Ecto neural progenitor cell (in vitro differentiated cells): ENCODE measurements around the gene SH2D3A.

Experiments
- DNase-seq: peaks from one replicate; pipeline ENCODE4 v3.0.0-alpha.2; 2018; ENCODE audit warnings: low spot score

SH2D3A gene

GRCh38 chr19:6708346-6708745 lies 58.9 kb downstream of the SH2D3A start:
- no peak for DNase-seq

GRCh38 chr19:6707658-6708018 lies 59.6 kb downstream of the SH2D3A start:
- no peak for DNase-seq

DNA sequence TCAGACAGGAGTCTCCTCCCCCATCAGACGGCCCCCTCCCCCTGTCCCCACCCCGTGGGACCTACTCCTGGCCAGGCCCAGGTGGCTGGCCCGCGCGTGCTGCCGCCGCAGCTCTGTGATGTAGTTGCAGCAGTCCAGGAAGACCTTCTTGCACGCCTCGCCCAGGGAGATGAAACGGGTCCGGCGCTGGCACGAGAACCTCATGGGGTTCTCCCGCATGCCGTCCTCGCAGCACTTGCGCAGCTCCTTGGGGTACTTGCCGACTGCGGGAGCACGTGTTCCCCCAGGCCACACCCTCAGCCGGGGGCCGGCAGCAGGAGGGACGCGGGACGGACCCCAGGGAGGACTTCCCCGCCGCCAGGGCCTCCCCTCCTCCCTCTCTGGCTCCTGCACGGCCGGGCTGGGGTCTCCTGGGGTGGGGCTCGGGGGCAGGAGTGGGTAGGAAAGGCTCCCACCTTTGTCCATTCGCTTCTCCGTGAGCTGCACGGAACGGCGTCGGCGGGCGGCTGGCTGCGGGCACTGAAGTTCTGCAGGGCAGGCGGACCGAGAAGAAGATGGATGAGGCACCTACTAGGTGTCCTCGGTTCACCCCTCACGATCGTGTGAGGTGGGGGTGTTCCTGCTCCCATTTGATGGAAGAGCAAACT lies 60.1 kb downstream of the SH2D3A start:
- no peak for DNase-seq

- no peak for DNase-seq
Measured at GRCh38 chr19:6706633-6706958, 60.6 kb downstream of the SH2D3A start.

- no peak for DNase-seq
Measured at GRCh38 chr19:6705931-6706632, 61.2 kb downstream of the SH2D3A start.
